CD4-positive, alpha-beta T cell treated with Interleukin-2 at 100 ng/mL for 4 hours (primary cell): ENCODE measurements around the gene ANXA2R.
"Not testable (repeated sequence)": the region's sequence is repeated elsewhere in the genome, so short reads cannot be mapped to it uniquely, and the experiment has no call there.

Experiments used
- DNase-seq: peaks from one replicate; pipeline ENCODE4 v3.0.0-alpha.2; 2020; ENCODE audit warnings: low spot score

Gene ANXA2R

DNA sequence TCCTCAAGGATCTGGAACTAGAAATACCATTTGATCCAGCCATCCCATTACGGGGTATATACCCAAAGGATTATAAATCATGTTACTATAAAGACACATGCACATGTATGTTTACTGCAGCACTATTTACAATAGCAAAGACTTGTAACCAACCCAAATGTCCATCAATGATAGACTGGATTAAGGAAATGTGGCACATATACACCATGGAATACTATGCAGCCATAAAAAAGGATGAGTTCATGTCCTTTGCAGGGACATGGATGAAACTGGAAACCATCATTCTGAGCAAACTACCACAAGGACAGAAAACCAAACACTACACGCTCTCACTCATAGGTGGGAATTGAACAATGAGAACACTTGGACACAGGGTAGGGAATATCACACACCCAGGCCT is 19.9 kb upstream of the ANXA2R start:
- not testable (repeated sequence) for DNase-seq

- not testable (repeated sequence) for DNase-seq
These were observed 15.0 kb upstream of the ANXA2R start for GRCh38 chr5:43055098-43055497.

DNA sequence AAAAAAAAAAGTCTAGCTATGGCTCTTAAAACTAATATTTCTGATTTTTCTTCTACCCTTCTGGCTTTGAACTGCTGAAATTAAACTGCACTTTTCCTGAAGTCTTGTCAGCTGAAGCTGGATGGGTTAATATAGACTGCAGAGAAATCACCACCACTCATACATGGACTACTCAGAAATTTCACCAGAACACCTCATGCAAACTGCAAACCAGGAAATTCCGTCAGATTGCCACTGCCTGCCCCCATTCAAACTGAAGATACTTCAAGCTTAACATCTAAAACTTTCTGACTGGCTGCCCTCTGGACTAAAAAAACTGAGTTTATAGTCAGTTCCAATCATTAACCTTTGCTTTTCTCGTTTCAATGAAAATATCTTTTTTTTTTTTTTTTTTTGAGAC is 11.6 kb upstream of the ANXA2R start:
- no peak for DNase-seq

DNA sequence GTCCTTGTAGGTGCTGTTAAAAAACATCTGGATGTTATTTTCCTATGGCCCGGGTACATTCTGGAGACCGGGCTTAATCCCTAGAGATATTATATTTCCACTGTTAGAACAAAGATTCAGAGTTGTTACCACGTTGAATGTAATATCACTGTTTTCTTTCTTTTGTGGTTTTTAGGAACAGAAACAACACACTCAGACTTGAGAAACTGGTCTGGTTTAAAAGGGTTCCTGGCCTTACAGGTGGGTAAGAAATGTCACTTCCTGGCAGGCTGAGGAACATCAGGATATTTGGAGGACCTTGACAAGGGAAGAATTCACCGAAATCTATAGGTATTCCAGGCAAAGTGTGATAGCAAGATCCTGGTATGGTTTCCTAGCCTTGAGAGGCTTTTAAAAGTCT is 10.3 kb upstream of the ANXA2R start:
- DNase-seq: no peak

DNA sequence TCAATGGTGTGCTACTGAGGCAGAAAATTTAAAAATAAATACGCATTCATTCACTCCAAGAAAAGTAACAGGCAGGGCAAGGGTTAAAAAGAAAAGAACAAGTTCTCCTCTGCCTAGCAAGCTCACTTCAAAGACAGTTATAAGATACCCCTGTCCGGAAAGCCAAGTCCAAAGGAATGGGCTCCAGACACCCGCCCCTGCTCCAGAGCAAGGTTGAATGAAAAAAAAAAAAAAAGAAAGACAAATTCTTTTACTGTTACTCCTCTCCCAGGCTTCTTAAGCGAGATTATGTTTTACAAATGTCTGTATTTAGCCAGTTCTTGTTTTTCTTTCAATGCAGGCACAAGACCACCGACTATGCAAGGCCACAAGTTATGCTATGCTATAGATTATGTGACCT is 9.1 kb upstream of the ANXA2R start:
- no peak for DNase-seq

GRCh38 chr5:43046474-43046873 is 6.4 kb upstream of the ANXA2R start:
- DNase-seq: no peak

GRCh38 chr5:43045236-43045635 is 5.1 kb upstream of the ANXA2R start:
- no peak for DNase-seq

DNA sequence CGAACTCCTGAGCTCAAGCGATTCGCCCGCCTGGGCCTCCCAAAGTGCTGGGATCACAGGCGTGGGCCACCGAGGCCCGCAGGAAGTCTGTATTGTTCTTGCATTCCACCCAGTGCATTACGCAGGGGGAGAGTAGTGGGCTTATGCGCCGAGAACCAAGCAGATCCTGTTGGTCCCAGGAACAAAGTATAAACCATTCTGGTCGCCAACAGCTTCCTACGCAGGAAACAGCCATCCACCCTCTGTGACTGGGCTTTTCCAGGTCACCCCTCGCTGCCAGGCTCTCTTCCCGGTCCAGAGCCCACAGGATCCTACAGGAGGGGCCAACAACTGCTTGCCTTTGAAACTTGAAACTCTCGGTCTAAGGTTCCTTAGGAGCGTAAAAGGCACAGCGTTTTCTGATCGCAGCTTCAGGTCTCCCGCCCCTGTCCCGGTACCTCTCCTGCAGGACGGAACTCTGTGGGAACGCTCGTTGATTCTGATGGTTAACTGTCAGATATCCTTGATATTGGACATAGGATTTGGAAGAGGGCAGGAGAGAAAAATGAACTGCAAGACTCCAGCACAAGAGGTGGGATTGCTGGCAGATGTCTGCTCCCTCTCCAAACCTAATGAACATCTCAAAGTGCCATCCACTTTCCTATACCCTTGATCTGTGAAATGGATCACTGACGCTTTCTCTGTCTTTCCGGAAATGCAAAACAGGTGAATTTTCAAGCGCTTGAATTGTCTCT is 4.2 kb upstream of the ANXA2R start:
- no peak for DNase-seq

DNA sequence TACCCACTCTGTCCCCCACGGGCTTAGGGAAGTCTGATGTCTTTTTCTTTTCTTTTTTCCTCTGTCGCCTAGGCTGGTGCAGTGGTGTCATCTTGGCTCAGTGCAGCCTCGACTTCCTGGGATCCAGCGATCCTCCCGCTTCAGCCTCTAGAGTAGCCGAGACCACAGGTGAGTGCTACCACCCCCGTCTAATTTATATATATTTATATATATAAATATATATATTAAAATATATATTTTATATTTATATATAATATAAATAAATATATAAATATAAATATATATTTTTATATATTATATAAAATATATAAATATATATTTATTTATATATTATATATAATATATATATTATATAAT is 3.3 kb upstream of the ANXA2R start:
- DNase-seq: no peak

- peak; percentile 80 for DNase-seq
These were observed 2.7 kb upstream of the ANXA2R start for GRCh38 chr5:43042626-43043399.

GRCh38 chr5:43042176-43042625 is 2.1 kb upstream of the ANXA2R start:
- DNase-seq: peak; percentile 96

DNA sequence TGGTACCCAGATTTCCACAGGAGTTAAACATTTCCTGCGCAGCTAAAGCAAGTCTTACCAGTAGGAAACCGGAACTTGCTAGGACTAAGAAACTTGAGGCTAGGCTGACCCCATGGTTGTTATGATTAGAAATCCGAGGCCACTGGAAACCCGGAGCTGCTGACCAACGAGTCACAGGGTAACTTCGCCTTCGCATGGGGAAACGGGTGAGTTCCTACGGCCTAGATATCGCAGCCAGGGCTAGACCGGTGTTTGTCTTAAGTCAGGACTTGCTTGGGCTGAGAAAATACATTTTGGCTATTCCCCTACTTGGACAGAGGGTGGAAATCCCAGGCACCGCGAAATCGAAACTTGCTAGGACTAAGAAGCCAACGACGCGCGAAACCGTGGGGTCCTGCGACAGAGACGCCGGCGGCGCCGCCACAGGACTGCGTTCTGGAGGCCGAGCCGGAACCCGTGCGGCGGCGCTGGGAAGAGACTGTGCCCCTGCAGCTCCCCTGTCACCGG is 1.6 kb upstream of the ANXA2R start:
- no peak for DNase-seq

DNA sequence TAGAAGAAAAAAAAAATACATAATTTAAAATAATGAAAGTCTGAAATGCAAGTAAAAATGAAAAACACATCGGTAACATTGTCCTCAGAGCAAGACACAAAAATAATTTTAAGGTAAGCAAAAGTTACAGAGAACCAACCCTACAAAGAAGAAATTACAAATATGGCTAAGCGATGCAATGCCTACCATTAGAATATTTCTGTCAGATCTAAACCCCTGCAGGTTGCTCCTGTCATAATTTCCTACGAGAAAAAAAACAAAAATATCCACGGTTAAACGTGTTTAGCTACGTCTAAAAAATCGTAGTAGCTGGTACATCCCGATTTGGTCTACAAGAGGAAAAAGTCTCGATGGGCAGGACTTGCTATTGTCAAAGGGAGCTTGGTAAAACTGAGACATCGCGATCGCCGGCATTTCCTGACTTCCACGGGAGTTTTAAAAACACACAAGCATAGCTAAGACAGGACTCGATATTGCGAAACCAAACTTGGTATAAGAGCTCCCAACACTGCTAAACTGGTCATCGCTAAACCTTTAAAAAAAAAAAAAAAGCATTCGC is 1.1 kb upstream of the ANXA2R start:
- DNase-seq: peak; percentile 59

GRCh38 chr5:43039471-43040286 is 440 bp downstream of the ANXA2R start:
- DNase-seq: peak; percentile 77

DNA sequence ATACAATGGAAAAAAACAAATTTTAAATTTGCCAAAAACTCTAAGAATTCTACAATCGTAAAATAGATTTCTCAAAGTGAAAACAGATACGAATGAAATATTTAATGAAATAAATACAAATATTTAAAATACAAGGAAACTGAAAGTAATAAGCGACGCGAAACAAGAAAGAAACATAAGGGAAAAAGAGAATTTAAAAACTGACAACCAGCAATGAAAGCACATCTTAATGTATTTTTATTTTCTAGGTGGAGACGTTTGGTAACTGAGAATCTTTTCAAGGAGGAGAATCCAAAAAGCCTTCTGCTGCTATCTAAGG is 1.0 kb downstream of the ANXA2R start:
- no peak for DNase-seq

GRCh38 chr5:43038496-43038989 is 1.6 kb downstream of the ANXA2R start:
- DNase-seq: peak; percentile 58

DNA sequence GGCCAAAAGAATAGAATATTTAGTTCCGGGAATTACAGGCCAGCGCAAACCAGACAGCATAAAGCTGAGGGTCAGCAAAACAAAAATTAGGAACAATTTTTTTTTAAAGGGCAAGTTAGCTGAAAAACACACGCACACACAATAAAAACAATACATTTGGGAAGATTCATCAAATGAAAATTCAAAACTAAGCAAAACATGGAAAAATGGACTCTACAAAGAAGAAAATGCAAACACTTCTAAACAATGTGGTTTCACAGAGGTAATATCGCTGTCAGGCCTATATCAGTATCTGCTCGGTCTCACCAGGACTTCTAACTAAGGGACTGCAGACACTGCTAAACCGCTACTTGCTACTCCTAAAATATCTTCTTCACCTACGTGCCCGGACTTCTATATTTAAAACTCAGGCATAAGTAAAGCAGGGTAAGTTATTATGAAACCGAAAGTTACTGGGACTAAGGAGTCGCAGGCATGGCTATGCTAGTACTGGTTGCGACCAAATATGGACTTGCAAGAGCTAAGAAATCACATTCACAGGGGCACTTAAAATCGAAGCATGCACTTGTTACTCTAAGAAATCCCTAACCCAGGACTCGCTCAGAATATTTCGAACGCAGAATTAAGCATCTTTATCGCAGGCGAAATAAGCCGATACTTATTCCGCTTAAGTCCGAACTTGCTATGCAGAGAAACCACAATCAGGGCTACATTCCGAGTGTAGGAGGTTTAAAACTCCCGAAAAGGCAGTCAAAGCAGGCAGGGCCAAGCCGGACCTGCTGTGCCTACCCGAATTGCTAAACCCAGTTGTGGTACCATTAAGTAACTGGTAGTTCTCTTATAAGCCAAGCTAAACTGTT is 2.3 kb downstream of the ANXA2R start:
- DNase-seq: peak; percentile 78

DNA sequence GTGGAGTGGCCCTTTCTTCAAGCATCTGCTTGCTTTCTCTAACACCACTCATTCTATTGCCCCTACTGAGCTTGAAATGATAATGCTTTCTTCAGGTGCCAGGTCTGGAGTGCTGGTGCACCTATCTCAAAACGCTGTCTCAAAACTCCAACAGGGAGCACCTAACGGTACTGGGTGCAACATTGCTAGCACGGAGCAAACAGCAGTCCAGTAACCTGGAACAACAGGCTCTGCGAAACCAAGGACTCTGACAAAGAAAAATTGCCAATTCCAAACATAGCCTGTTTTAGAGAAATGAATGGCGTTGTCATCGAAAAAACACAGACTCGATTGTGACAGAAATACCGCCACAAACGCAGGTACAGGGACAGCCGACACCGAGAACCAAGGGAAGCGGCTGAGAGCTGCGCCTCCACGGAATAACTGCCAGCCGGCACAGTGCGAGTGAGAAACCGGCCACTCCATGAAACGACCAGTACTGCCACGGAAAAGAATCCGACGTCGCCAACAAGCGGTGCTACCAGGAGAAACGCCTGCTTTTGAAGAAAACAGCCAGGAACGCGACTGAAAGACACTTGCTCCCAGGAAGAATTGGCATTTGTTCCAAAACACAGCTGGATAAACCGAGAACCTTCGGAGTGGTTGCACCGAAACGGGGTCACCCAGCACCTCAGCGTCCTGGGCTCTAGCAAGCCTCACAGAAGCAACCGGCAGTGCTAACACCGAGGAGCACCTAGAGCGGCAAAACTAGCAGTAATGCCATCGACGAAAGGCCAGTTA is 3.1 kb downstream of the ANXA2R start:
- no peak for DNase-seq

DNA sequence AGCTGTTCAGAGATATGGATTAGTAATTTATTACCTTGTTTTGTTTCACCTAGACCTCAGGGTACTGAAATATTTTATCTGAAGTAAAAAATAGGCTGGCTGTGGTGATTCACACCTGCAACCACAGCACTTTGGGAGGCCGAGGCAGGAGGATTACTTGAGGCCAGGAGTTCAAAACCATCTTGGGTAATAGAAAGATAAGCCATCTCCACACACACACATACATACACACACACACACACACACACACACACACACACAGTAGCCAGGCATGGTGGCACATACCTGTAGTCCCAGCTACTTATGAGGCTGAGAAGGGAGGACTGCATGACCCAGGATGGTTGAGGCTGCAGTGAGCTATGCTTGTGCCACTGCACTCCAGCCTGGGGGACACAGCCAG is 3.7 kb downstream of the ANXA2R start:
- DNase-seq: peak; percentile 22

- no peak for DNase-seq
These were observed 5.5 kb downstream of the ANXA2R start for GRCh38 chr5:43034591-43034968.
